Measurements from ENCODE around the gene TNFRSF9. TPM values are rescaled to one million over a fixed set of nuclear protein-coding genes. Genes with fewer than 3 reads are reported as not detected.

TNFRSF9 gene
- total RNA-seq, 1 experiment from 2014 or later, result not detected

DNA sequence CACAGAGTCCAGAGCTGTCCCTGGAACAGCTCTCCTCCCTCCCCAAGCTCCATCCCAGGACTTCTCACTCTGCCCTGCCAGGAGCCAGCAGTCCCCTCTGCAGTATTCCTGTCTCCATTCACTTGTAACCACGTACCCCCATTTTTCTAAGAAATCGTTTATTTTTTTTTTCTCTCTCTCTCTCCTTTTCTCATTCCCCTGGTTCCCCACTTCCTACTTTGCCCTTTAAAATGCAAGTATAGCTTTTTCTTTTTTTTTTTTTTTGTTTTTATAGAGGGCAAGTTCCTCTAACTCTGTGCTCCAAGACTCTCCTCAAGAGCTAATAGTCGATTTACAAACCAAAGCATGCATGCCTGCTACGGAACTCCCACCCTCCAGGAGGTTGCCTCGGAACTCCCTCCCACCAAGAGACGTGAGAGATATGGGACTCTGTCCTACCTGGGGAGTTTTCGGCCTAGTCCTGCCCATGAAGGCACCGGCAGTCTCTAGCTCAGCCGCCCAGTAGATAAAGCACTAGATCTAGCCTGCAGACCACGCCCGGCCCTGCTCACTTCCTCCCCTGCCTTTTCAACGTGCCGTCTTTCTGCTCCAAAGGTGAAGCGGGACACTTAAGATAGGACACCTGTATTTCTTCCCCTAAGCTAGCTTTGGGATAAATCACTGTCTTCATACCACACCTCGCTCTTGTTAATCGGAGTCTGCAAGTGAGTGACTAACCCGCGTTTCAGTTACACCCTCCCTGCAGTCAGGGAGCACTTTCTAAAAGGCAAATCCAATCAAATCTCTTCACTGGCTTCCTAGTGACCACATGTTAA is 27.7 kb downstream of the TNFRSF9 start (continued):
- TF ChIP-seq, protein P1, sequence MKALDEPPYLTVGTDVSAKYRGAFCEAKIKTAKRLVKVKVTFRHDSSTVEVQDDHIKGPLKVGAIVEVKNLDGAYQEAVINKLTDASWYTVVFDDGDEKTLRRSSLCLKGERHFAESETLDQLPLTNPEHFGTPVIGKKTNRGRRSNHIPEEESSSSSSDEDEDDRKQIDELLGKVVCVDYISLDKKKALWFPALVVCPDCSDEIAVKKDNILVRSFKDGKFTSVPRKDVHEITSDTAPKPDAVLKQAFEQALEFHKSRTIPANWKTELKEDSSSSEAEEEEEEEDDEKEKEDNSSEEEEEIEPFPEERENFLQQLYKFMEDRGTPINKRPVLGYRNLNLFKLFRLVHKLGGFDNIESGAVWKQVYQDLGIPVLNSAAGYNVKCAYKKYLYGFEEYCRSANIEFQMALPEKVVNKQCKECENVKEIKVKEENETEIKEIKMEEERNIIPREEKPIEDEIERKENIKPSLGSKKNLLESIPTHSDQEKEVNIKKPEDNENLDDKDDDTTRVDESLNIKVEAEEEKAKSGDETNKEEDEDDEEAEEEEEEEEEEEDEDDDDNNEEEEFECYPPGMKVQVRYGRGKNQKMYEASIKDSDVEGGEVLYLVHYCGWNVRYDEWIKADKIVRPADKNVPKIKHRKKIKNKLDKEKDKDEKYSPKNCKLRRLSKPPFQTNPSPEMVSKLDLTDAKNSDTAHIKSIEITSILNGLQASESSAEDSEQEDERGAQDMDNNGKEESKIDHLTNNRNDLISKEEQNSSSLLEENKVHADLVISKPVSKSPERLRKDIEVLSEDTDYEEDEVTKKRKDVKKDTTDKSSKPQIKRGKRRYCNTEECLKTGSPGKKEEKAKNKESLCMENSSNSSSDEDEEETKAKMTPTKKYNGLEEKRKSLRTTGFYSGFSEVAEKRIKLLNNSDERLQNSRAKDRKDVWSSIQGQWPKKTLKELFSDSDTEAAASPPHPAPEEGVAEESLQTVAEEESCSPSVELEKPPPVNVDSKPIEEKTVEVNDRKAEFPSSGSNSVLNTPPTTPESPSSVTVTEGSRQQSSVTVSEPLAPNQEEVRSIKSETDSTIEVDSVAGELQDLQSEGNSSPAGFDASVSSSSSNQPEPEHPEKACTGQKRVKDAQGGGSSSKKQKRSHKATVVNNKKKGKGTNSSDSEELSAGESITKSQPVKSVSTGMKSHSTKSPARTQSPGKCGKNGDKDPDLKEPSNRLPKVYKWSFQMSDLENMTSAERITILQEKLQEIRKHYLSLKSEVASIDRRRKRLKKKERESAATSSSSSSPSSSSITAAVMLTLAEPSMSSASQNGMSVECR (CRISPR knock-in tag; IDR thresholded peaks at IDR 0.05; ENCODE audit: borderline replicate concordance), result no peak

DNA sequence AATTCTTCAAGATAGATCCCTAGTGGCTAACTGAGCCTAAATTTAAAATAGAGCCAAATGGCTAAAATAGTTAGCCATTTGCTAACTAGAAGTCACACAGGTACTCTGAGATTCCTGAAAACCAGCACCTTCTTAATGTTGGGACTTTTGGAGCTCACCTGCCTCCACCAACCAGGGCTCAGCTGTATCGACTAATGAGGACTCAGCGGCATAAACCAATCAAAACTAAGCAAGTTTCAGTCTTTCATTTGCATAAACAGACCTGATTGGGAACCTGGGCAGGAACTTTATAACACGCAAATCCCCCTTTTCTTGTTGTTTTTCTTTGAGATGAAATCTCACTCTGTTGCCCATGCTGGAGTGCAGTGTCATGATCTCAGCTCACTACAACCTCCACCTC is 28.5 kb downstream of the TNFRSF9 start:
- ATAC-seq, result no peak
- TF ChIP-seq CBFB (CRISPR knock-in tag; IDR thresholded peaks at IDR 0.05; ENCODE audit: low read depth) (no peak), NFATC4 (CRISPR knock-in tag; IDR thresholded peaks at IDR 0.05) (no peak), GRHL2 (CRISPR knock-in tag; IDR thresholded peaks at IDR 0.05; ENCODE audit: insufficient replicate concordance, severe bottlenecking) (no peak), NR3C1 (CRISPR knock-in tag; conservative IDR thresholded peaks at IDR 0.05; ENCODE audit: low read depth) (no peak), ZNF232 (CRISPR knock-in tag; IDR thresholded peaks at IDR 0.05) (no peak), EMX1 (CRISPR knock-in tag; IDR thresholded peaks at IDR 0.05) (no peak), RELA (CRISPR knock-in tag; IDR thresholded peaks at IDR 0.05; ENCODE audit: borderline replicate concordance) (no peak), SMAD3 (CRISPR knock-in tag; IDR thresholded peaks at IDR 0.05; ENCODE audit: borderline replicate concordance) (no peak), CREB1 (CRISPR knock-in tag; IDR thresholded peaks at IDR 0.05) (no peak), SP1 (CRISPR knock-in tag; conservative IDR thresholded peaks at IDR 0.05) (no peak)
- TF ChIP-seq, protein P2, sequence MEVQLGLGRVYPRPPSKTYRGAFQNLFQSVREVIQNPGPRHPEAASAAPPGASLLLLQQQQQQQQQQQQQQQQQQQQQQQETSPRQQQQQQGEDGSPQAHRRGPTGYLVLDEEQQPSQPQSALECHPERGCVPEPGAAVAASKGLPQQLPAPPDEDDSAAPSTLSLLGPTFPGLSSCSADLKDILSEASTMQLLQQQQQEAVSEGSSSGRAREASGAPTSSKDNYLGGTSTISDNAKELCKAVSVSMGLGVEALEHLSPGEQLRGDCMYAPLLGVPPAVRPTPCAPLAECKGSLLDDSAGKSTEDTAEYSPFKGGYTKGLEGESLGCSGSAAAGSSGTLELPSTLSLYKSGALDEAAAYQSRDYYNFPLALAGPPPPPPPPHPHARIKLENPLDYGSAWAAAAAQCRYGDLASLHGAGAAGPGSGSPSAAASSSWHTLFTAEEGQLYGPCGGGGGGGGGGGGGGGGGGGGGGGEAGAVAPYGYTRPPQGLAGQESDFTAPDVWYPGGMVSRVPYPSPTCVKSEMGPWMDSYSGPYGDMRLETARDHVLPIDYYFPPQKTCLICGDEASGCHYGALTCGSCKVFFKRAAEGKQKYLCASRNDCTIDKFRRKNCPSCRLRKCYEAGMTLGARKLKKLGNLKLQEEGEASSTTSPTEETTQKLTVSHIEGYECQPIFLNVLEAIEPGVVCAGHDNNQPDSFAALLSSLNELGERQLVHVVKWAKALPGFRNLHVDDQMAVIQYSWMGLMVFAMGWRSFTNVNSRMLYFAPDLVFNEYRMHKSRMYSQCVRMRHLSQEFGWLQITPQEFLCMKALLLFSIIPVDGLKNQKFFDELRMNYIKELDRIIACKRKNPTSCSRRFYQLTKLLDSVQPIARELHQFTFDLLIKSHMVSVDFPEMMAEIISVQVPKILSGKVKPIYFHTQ (CRISPR knock-in tag; IDR thresholded peaks at IDR 0.05), result no peak
- TF ChIP-seq, protein P3, sequence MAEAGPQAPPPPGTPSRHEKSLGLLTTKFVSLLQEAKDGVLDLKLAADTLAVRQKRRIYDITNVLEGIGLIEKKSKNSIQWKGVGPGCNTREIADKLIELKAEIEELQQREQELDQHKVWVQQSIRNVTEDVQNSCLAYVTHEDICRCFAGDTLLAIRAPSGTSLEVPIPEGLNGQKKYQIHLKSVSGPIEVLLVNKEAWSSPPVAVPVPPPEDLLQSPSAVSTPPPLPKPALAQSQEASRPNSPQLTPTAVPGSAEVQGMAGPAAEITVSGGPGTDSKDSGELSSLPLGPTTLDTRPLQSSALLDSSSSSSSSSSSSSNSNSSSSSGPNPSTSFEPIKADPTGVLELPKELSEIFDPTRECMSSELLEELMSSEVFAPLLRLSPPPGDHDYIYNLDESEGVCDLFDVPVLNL (CRISPR knock-in tag; IDR thresholded peaks at IDR 0.05; ENCODE audit: borderline replicate concordance, low read depth), result no peak
- TF ChIP-seq, protein P4, sequence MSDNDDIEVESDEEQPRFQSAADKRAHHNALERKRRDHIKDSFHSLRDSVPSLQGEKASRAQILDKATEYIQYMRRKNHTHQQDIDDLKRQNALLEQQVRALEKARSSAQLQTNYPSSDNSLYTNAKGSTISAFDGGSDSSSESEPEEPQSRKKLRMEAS (CRISPR knock-in tag; IDR thresholded peaks at IDR 0.05), result no peak
- TF ChIP-seq, protein P5, sequence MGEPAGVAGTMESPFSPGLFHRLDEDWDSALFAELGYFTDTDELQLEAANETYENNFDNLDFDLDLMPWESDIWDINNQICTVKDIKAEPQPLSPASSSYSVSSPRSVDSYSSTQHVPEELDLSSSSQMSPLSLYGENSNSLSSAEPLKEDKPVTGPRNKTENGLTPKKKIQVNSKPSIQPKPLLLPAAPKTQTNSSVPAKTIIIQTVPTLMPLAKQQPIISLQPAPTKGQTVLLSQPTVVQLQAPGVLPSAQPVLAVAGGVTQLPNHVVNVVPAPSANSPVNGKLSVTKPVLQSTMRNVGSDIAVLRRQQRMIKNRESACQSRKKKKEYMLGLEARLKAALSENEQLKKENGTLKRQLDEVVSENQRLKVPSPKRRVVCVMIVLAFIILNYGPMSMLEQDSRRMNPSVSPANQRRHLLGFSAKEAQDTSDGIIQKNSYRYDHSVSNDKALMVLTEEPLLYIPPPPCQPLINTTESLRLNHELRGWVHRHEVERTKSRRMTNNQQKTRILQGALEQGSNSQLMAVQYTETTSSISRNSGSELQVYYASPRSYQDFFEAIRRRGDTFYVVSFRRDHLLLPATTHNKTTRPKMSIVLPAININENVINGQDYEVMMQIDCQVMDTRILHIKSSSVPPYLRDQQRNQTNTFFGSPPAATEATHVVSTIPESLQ (CRISPR knock-in tag; IDR thresholded peaks at IDR 0.05), result no peak
- CTCF ChIA-PET, result no interaction called here

More for the DNA sequence above, 28.5 kb downstream of the TNFRSF9 start:
- POLR2A ChIA-PET, result no interaction called here
- Mint-ChIP-seq H3K9me3 (no peaks in the 10 kb centered on the region), H3K27me3 (ENCODE audit: low read depth) (no peaks in the 10 kb centered on the region; the same call in 1 of the 2 replicates), H3K27ac (no peak overlapping the region), H3K4me3 (no peak overlapping the region), H3K36me3 (no peaks in the 10 kb centered on the region), H3K4me1 (peaks cover 24% of the 10 kb centered on the region)
- DNase-seq (ENCODE audit: low spot score), result no peak
